Upper lobe of right lung (tissue), 1 donor: Measurements from ENCODE around the gene ARMC12. TPM values are rescaled to one million over a fixed set of nuclear protein-coding genes. Genes with fewer than 3 reads are reported as not detected.

Source experiments
- ATAC-seq: fragments of 200-7000 bp; cut with Tn5 transposase; one replicate; pipeline ENCODE4 v1.9.1; 2020; ENCODE audit warnings: mild to moderate bottlenecking, moderate library complexity
- DNase-seq: peaks from one replicate; pipeline ENCODE4 v3.0.0-alpha.2; 2020
- H3K27ac ChIP-seq: fragments of 200-600 bp; one replicate; pipeline ENCODE4 v1.8.0; 2022
- H3K27me3 ChIP-seq: fragments of 200-600 bp; one replicate; pipeline ENCODE4 v1.8.0; 2022; ENCODE audit warnings: mild to moderate bottlenecking
- H3K36me3 ChIP-seq: fragments of 200-600 bp; one replicate; pipeline ENCODE4 v1.8.0; 2022
- H3K4me1 ChIP-seq: fragments of 200-600 bp; one replicate; pipeline ENCODE4 v1.8.0; 2022
- H3K4me3 ChIP-seq: fragments of 200-600 bp; one replicate; pipeline ENCODE4 v1.8.0; 2022; ENCODE audit warnings: mild to moderate bottlenecking
- H3K9me3 ChIP-seq: fragments of 200-600 bp; one replicate; pipeline ENCODE4 v1.8.0; 2022
- intact Hi-C: fragments of 100-400 bp; cut with DNase I; formaldehyde crosslinking; loops from one replicate; pipeline ENCODE4 v1.11.0; 2022
- total RNA-seq: library from RNA; stranded (reverse); fragmentation: NEBNext Ultra II Directional; extraction: Animal tissue kit (Norgen Biotek cat#: 25700); gene quantifications from one replicate; pipeline ENCODE4 v1.2.1, GENCODE V29; 2021
- TF ChIP-seq, protein P1 (sequence below): fragments of 200-600 bp; IDR thresholded peaks from one replicate; pipeline ENCODE4 v1.8.0; 2022; ENCODE audit warnings: antibody characterized with exemption
- donor health status: DM: no; HTN: yes; CAD: no; lungs with severe emphysema.

ARMC12 gene
- total RNA-seq, 1 donor from 2014 or later: 0.52 TPM

DNA sequence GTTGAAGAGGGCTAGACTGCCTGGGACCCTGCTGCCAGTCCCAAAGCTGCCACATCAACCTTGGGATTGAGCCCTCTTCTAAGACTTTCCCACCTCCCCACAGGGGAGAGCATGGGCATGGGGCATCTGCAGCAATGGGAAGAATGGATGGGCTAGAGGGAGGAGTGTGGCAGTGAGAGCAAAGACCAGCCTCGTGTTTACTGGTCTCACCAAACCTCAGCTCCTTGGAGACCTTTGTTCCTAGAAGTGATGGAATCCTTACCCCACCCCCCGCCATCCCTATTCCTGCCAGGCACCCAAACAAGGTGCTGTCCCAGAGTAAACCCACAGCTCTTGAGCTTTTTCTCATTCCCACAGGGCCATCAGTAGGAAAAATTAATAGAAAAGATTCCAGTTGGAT, 20.0 kb upstream of the ARMC12 start:
- TF ChIP-seq, protein P1, sequence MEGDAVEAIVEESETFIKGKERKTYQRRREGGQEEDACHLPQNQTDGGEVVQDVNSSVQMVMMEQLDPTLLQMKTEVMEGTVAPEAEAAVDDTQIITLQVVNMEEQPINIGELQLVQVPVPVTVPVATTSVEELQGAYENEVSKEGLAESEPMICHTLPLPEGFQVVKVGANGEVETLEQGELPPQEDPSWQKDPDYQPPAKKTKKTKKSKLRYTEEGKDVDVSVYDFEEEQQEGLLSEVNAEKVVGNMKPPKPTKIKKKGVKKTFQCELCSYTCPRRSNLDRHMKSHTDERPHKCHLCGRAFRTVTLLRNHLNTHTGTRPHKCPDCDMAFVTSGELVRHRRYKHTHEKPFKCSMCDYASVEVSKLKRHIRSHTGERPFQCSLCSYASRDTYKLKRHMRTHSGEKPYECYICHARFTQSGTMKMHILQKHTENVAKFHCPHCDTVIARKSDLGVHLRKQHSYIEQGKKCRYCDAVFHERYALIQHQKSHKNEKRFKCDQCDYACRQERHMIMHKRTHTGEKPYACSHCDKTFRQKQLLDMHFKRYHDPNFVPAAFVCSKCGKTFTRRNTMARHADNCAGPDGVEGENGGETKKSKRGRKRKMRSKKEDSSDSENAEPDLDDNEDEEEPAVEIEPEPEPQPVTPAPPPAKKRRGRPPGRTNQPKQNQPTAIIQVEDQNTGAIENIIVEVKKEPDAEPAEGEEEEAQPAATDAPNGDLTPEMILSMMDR: no peak
- DNase-seq: peak; percentile 23
- Histone ChIP-seq H3K27ac (no peak overlapping the region), H3K4me1 (peaks cover 32% of the 10 kb centered on the region), H3K9me3 (no peaks in the 10 kb centered on the region), H3K36me3 (no peaks in the 10 kb centered on the region), H3K27me3 (no peaks in the 10 kb centered on the region), H3K4me3 (no peak overlapping the region)
- no peak for ATAC-seq
- intact Hi-C loops: no loop called here

DNA sequence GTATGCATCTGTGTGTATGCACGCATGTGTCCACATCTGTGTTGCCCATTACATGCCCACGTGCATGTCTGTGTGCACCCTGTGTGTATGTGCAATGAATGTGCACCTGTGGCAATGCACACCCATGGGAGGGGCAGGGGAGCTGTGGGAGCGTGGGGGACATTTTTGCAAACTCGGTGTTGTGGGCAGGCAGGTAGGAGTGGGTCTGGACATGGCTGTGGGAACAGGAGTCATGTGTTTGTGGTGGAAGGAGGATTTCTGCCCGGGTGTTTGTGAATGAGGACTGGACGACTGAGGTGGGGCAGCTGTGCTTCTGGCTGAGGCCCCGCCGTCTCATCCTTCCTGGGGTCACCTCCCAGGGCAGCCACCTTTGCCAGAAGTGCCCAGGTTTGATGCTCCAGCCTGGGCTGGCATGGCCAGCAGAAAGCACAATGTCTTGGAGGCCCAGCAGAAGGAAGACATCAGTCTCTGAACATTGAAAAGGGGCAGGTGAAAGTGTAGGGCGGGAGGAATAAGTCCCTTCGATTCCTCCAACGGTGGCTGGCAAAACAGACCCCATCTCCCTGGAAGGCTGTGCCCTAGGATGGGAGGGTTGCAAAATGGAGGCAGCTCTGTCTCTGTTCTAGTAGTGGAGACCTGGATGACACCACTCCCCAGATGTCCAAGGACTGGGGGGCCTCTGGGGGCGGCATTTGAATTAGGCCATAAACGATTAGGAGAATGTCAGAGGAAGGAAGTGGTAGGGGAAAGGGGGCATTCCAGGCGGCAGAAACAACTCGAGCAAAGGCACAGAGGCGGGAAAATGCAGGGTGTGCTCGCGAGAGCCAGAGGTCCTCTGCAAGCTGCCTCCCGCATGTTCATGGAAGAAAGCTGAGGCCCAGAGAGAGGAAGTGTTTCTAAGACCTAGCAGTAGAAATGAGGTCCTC, 19.1 kb upstream of the ARMC12 start:
- Histone ChIP-seq H3K27me3 (no peaks in the 10 kb centered on the region), H3K36me3 (no peaks in the 10 kb centered on the region), H3K9me3 (no peaks in the 10 kb centered on the region), H3K4me1 (peaks cover 39% of the 10 kb centered on the region), H3K4me3 (no peak overlapping the region), H3K27ac (peak overlapping the region; percentile 85)
- intact Hi-C loops: no loop called here
- TF ChIP-seq, protein P1: no peak
- DNase-seq (peak; percentile 61), ATAC-seq (no peak)

DNA sequence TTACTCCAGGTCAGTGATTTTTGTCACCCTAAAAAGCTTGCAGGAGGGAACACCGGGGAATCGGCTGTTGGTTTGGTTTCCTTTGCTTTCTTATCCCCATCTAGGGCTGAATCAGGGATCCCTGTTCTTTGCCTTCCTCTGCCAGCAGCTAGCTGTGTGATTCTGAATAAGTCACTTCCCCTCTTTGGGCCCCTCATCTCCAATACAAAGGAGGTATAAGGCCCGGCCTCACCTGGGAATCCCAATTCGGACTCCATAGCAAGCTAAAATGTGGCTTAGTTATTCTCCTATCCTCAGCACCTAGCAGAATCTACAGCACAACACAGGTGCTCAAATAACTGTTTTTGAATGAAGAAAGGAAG, 18.5 kb upstream of the ARMC12 start:
- H3K4me1 ChIP-seq: peaks cover 40% of the 10 kb centered on the region
- intact Hi-C loops: no loop called here
- H3K4me3 ChIP-seq: no peak overlapping the region
- DNase-seq: peak; percentile 1
- no peak for ATAC-seq
- peak overlapping the region; percentile 85 for H3K27ac ChIP-seq
- H3K36me3 ChIP-seq: no peaks in the 10 kb centered on the region
- no peaks in the 10 kb centered on the region for H3K9me3 ChIP-seq
- TF ChIP-seq, protein P1: no peak
- H3K27me3 ChIP-seq: no peaks in the 10 kb centered on the region

DNA sequence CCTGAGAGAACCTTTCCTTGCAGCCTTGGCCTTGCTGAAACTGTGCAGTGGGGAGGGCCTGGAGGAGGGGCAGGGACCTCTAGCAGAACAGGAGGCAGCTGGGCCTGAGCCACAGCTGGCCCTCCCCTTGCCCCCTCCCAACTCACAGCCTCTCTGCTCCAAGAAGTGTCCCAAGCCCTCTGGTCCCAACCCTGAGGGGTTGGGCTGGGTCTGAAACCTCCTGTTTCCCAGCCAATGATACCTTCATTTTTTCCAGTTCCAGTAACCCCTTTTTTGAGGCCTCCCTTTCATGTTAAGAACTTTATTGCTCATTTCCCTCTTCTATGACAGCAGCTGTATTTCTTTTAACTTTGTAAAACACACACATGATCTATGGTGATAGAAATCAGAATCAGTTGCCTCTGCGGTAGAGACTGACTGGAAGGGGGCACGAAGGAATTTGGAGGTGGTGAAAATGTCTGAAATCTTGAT, 17.9 kb upstream of the ARMC12 start:
- no peaks in the 10 kb centered on the region for H3K36me3 ChIP-seq
- peak overlapping the region; percentile 85 for H3K27ac ChIP-seq
- no peaks in the 10 kb centered on the region for H3K9me3 ChIP-seq
- intact Hi-C loops: no loop called here
- no peak for ATAC-seq
- DNase-seq: peak; percentile 46
- peaks cover 43% of the 10 kb centered on the region for H3K4me1 ChIP-seq
- H3K4me3 ChIP-seq: peak overlapping the region; percentile 20
- no peaks in the 10 kb centered on the region for H3K27me3 ChIP-seq
- TF ChIP-seq, protein P1: no peak

DNA sequence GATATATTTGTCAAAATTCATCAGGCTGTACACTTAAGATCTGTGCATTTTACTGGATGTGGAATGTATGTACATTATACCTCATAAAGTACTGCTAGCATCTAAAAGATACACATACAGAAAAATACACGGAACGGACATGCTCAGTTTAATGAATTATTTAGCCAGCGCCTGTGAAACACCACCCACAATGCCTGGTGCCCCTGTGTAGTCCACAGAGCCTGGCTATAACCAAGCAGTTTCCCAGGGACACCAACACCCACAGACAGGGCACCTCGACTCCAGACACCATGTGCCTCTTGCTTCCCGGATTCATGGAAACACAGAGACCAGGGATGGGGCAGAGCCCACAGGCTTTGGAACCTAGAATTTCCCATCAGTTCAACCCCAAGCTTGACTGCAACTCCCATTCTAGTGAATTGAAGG, 17.4 kb upstream of the ARMC12 start:
- H3K36me3 ChIP-seq: no peaks in the 10 kb centered on the region
- peak; percentile 26 for ATAC-seq
- peaks cover 48% of the 10 kb centered on the region for H3K4me1 ChIP-seq
- DNase-seq: no peak
- peak overlapping the region; percentile 20 for H3K4me3 ChIP-seq
- intact Hi-C loops: no loop called here
- peak overlapping the region; percentile 85 for H3K27ac ChIP-seq
- no peaks in the 10 kb centered on the region for H3K9me3 ChIP-seq
- TF ChIP-seq, protein P1: no peak
- H3K27me3 ChIP-seq: no peaks in the 10 kb centered on the region
